ENCODE data around the gene KCTD2. TPM values are rescaled to one million over a fixed set of nuclear protein-coding genes. Genes with fewer than 3 reads are reported as not detected.
A peak's percentile ranks its signal among the peaks of the same experiment; 100 is the strongest.

Gene KCTD2
- total and polyA plus RNA-seq, 2 of the 13 experiments (the other 11 are each of a cell fraction or from before 2014, with no cell fraction given), result 28.3 to 32.6 TPM

- no peak for TF ChIP-seq DNMT1 (CRISPR knock-in tag; IDR thresholded peaks at IDR 0.05)
- TF ChIP-seq NONO (IDR thresholded peaks at IDR 0.05), result no peak
- TF ChIP-seq NONO (CRISPR knock-in tag; conservative IDR thresholded peaks at IDR 0.05), result 0 out of 2 replicates have a peak, but pooled peaks have one; percentile 73
- no peak for TF ChIP-seq ZNF781 (CRISPR knock-in tag; IDR thresholded peaks at IDR 0.05; ENCODE audit: borderline replicate concordance, not compliant biosample characterization)
- peak; percentile 52; the same call in 1 of the 2 replicates for TF ChIP-seq ZNF280B (CRISPR knock-in tag; IDR thresholded peaks at IDR 0.05; ENCODE audit: borderline replicate concordance)
- peak; percentile 68; the same call in 1 of the 2 replicates for TF ChIP-seq SSRP1 (CRISPR knock-in tag; IDR thresholded peaks at IDR 0.05)
- no peak for TF ChIP-seq MIER2 (CRISPR knock-in tag; IDR thresholded peaks at IDR 0.05)
- peak; percentile 86; the same call in 1 of the 2 replicates for TF ChIP-seq HBP1 (CRISPR knock-in tag; IDR thresholded peaks at IDR 0.05; ENCODE audit: low read depth)
- peak; percentile 88 for TF ChIP-seq HOXA3 (CRISPR knock-in tag; IDR thresholded peaks at IDR 0.05)
- peak; percentile 71 for TF ChIP-seq ZNF605 (CRISPR knock-in tag; IDR thresholded peaks at IDR 0.05)
- 0 out of 2 replicates have a peak, but pooled peaks have one; percentile 30 for TF ChIP-seq NFYC (CRISPR knock-in tag; IDR thresholded peaks at IDR 0.05)
- TF ChIP-seq NFYB (CRISPR knock-in tag; IDR thresholded peaks at IDR 0.05), result no peak
- TF ChIP-seq ZKSCAN1 (IDR thresholded peaks at IDR 0.05; ENCODE audit: low read length), result no peak
- peak; percentile 39; the same call in 1 of the 2 replicates for TF ChIP-seq ZFY (CRISPR knock-in tag; IDR thresholded peaks at IDR 0.05)
- TF ChIP-seq JUNB (CRISPR knock-in tag; IDR thresholded peaks at IDR 0.05; ENCODE audit: borderline replicate concordance), result no peak
- TF ChIP-seq THAP11 (CRISPR knock-in tag; IDR thresholded peaks at IDR 0.05), result peak; percentile 80
- TF ChIP-seq ELF4 (CRISPR knock-in tag; IDR thresholded peaks at IDR 0.05; ENCODE audit: borderline replicate concordance), result no peak; the same call in 1 of the 2 replicates
- TF ChIP-seq ZFAT (CRISPR knock-in tag; conservative IDR thresholded peaks at IDR 0.05), result no peak
- TF ChIP-seq CENPT (CRISPR knock-in tag; IDR thresholded peaks at IDR 0.05; ENCODE audit: low read depth), result no peak
- TF ChIP-seq PAXIP1 (CRISPR knock-in tag; conservative IDR thresholded peaks at IDR 0.05), result peak; percentile 94
- TF ChIP-seq IRF1 (CRISPR knock-in tag; IDR thresholded peaks at IDR 0.05; ENCODE audit: low read depth), result no peak
- TF ChIP-seq ZGPAT (CRISPR knock-in tag; IDR thresholded peaks at IDR 0.05), result peak; percentile 95
Measured at GRCh38 chr17:75084039-75084660, 37.1 kb downstream of the KCTD2 start (continued).

Measured in HepG2 (cell line).